Measurements from ENCODE around the gene EIF2B4.

DNA sequence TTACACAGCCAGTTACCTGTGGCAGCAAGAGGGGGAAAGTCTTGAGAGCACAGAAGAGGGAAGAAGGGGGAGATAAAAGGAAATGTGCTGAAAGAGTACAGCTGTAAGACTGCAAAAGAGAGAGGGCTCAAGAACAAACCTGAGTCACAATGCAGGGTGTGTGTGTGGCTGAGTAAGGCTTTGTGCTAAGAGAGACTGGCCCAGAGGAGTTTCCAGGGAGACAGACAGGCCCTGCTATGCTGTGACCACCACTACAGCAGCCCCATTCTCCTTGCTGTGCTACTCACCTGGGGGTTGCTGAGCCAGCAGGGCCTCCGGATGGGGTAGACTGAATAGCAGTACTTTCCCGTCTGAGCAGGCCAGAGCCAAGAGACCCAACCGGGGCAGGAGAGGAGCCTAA, 34.8 kb downstream of the EIF2B4 start:
- TF ChIP-seq POLR2A (IDR thresholded peaks at IDR 0.05; ENCODE audit: low read length) (no peak), GATA1 (IDR thresholded peaks at IDR 0.05; ENCODE audit: low read depth, low read length) (no peak)

Measured in erythroblast (primary cell).